T-helper 2 cell treated with Interferon-gamma antibody and Interleukin-4, amounts not matched to agents 5 μg/mL and 100 μg/mL, for 36 hours (primary cell): ENCODE data around the gene B4GALNT4.
"Not testable (repeated sequence)": the region's sequence is repeated elsewhere in the genome, so short reads cannot be mapped to it uniquely, and the experiment has no call there.

Source experiments
- DNase-seq: peaks from one replicate; pipeline ENCODE4 v3.0.0; 2021; ENCODE audit warnings: low spot score
- H3K27ac Mint-ChIP-seq: one replicate; pipeline ENCODE4 v1.8.0; 2021; ENCODE audit warnings: mild to moderate bottlenecking, mixed read lengths
- H3K27me3 Mint-ChIP-seq: one replicate; pipeline ENCODE4 v1.8.0; 2021; ENCODE audit warnings: low read depth, mixed read lengths
- H3K36me3 Mint-ChIP-seq: one replicate; pipeline ENCODE4 v1.8.0; 2021; ENCODE audit warnings: low read depth, mixed read lengths
- H3K4me1 Mint-ChIP-seq: one replicate; pipeline ENCODE4 v1.8.0; 2021; ENCODE audit warnings: low read depth, mixed read lengths
- H3K4me3 Mint-ChIP-seq: one replicate; pipeline ENCODE4 v1.8.0; 2022; ENCODE audit warnings: mild to moderate bottlenecking, moderate library complexity, mixed read lengths
- H3K9me3 Mint-ChIP-seq: one replicate; pipeline ENCODE4 v1.8.0; 2021; ENCODE audit warnings: mixed read lengths

The B4GALNT4 gene

GRCh38 chr11:394858-395655 lies 25.8 kb downstream of the B4GALNT4 start:
- Mint-ChIP-seq H3K27me3 (peaks cover 9% of the 10 kb centered on the region), H3K36me3 (no peaks in the 10 kb centered on the region), H3K4me1 (peaks cover 5% of the 10 kb centered on the region), H3K9me3 (no peaks in the 10 kb centered on the region), H3K27ac (no peak overlapping the region), H3K4me3 (no peak overlapping the region)
- no peak for DNase-seq

- no peak for DNase-seq
- Mint-ChIP-seq H3K27ac (no peak overlapping the region), H3K4me3 (no peak overlapping the region), H3K9me3 (no peaks in the 10 kb centered on the region), H3K36me3 (no peaks in the 10 kb centered on the region), H3K27me3 (peaks cover 8% of the 10 kb centered on the region), H3K4me1 (peaks cover 5% of the 10 kb centered on the region)
Observed at GRCh38 chr11:395866-396265, 26.6 kb downstream of the B4GALNT4 start.

GRCh38 chr11:396511-396947 lies 27.2 kb downstream of the B4GALNT4 start:
- Mint-ChIP-seq H3K4me1 (peaks cover 5% of the 10 kb centered on the region), H3K27me3 (peaks cover 8% of the 10 kb centered on the region), H3K36me3 (no peaks in the 10 kb centered on the region), H3K9me3 (no peaks in the 10 kb centered on the region), H3K27ac (no peak overlapping the region), H3K4me3 (no peak overlapping the region)
- DNase-seq: no peak

GRCh38 chr11:396948-397548 lies 27.7 kb downstream of the B4GALNT4 start:
- peaks cover 8% of the 10 kb centered on the region for H3K27me3 Mint-ChIP-seq
- DNase-seq: peak; percentile 43
- H3K4me1 Mint-ChIP-seq: peaks cover 5% of the 10 kb centered on the region
- no peak overlapping the region for H3K27ac Mint-ChIP-seq
- H3K4me3 Mint-ChIP-seq: no peak overlapping the region
- no peaks in the 10 kb centered on the region for H3K9me3 Mint-ChIP-seq
- H3K36me3 Mint-ChIP-seq: no peaks in the 10 kb centered on the region

GRCh38 chr11:398826-399225 lies 29.5 kb downstream of the B4GALNT4 start:
- Mint-ChIP-seq H3K9me3 (no peaks in the 10 kb centered on the region), H3K27me3 (peaks cover 8% of the 10 kb centered on the region), H3K4me3 (no peak overlapping the region), H3K4me1 (peaks cover 5% of the 10 kb centered on the region), H3K36me3 (no peaks in the 10 kb centered on the region), H3K27ac (peak overlapping the region; percentile 67)
- DNase-seq: no peak

GRCh38 chr11:399731-400211 lies 30.5 kb downstream of the B4GALNT4 start:
- Mint-ChIP-seq H3K27me3 (peaks cover 8% of the 10 kb centered on the region), H3K36me3 (no peaks in the 10 kb centered on the region), H3K4me1 (peaks cover 5% of the 10 kb centered on the region), H3K4me3 (no peak overlapping the region), H3K27ac (no peak overlapping the region), H3K9me3 (no peaks in the 10 kb centered on the region)
- DNase-seq: no peak

- Mint-ChIP-seq H3K27ac (no peak overlapping the region), H3K4me3 (no peak overlapping the region), H3K27me3 (peaks cover 8% of the 10 kb centered on the region), H3K36me3 (peaks cover 1% of the 10 kb centered on the region), H3K9me3 (no peaks in the 10 kb centered on the region), H3K4me1 (peaks cover 5% of the 10 kb centered on the region)
- no peak for DNase-seq
Observed at GRCh38 chr11:400241-400689, 31.0 kb downstream of the B4GALNT4 start.

GRCh38 chr11:401196-401595 lies 31.9 kb downstream of the B4GALNT4 start:
- H3K9me3 Mint-ChIP-seq, H3K27me3 Mint-ChIP-seq, H3K4me1 Mint-ChIP-seq, H3K27ac Mint-ChIP-seq, DNase-seq, H3K36me3 Mint-ChIP-seq, H3K4me3 Mint-ChIP-seq: not testable (repeated sequence)

GRCh38 chr11:403021-403760 lies 33.9 kb downstream of the B4GALNT4 start:
- peaks cover 8% of the 10 kb centered on the region for H3K27me3 Mint-ChIP-seq
- DNase-seq: no peak
- peaks cover 5% of the 10 kb centered on the region for H3K4me1 Mint-ChIP-seq
- H3K9me3 Mint-ChIP-seq: no peaks in the 10 kb centered on the region
- peaks cover 2% of the 10 kb centered on the region for H3K36me3 Mint-ChIP-seq
- H3K4me3 Mint-ChIP-seq: no peak overlapping the region
- no peak overlapping the region for H3K27ac Mint-ChIP-seq

GRCh38 chr11:403761-404431 lies 34.6 kb downstream of the B4GALNT4 start:
- no peak overlapping the region for H3K4me3 Mint-ChIP-seq
- peaks cover 3% of the 10 kb centered on the region for H3K4me1 Mint-ChIP-seq
- peaks cover 5% of the 10 kb centered on the region for H3K27me3 Mint-ChIP-seq
- H3K36me3 Mint-ChIP-seq: peaks cover 2% of the 10 kb centered on the region
- H3K9me3 Mint-ChIP-seq: no peaks in the 10 kb centered on the region
- no peak for DNase-seq
- no peak overlapping the region for H3K27ac Mint-ChIP-seq

GRCh38 chr11:404551-405264 lies 35.4 kb downstream of the B4GALNT4 start:
- no peaks in the 10 kb centered on the region for H3K9me3 Mint-ChIP-seq
- H3K27ac Mint-ChIP-seq: peak overlapping the region; percentile 49
- H3K27me3 Mint-ChIP-seq: peaks cover 2% of the 10 kb centered on the region
- H3K36me3 Mint-ChIP-seq: peaks cover 2% of the 10 kb centered on the region
- peak overlapping the region; percentile 12 for H3K4me3 Mint-ChIP-seq
- H3K4me1 Mint-ChIP-seq: peaks cover 3% of the 10 kb centered on the region
- DNase-seq: no peak

- H3K36me3 Mint-ChIP-seq: peaks cover 2% of the 10 kb centered on the region
- H3K27me3 Mint-ChIP-seq: no peaks in the 10 kb centered on the region
- H3K4me1 Mint-ChIP-seq: peaks cover 3% of the 10 kb centered on the region
- no peaks in the 10 kb centered on the region for H3K9me3 Mint-ChIP-seq
- peak overlapping the region; percentile 59 for H3K4me3 Mint-ChIP-seq
- peak overlapping the region; percentile 83 for H3K27ac Mint-ChIP-seq
- DNase-seq: no peak
Observed at GRCh38 chr11:405323-405953, 36.1 kb downstream of the B4GALNT4 start.
